HEK293 (cell line): ENCODE data around the gene FGF19.

Experiments
- CTCF ChIA-PET: fragments of 350-600 bp; formaldehyde crosslinking; extraction: SDS; loops from one replicate; lab custom pipeline; 2021; ENCODE audit warnings: antibody characterized with exemption; lab: Yijun Ruan, JAX
- POLR2A ChIA-PET: fragments of 300-600 bp; formaldehyde crosslinking; extraction: SDS; loops from one replicate; lab custom pipeline; 2020; ENCODE audit warnings: antibody characterized with exemption, inconsistent platforms; lab: Yijun Ruan, JAX
- H3K27ac ChIP-seq: fragments of 200-500 bp; sonication (Bioruptor generic); 2 replicates; pipeline ENCODE4 v1.5.1; 2014; ENCODE audit warnings: low read depth, low read length, control low read depth, inconsistent platforms; ENCODE audit errors: extremely low read depth
- H3K36me3 ChIP-seq, 2 experiments: fragments of 200-500 bp in 1 of 2; sonication (Bioruptor generic) in 1 of 2; 1 replicate in 1 of 2; 2 replicates in 1 of 2; pipeline ENCODE4 v1.5.1; 2014 to 2017; ENCODE audit warnings: inconsistent platforms in 2 of 2, low read length in 2 of 2; ENCODE audit not compliant: control insufficient read depth in 2 of 2, insufficient read depth in 1 of 2
- H3K4me1 ChIP-seq: fragments of 200-500 bp; sonication (Bioruptor generic); 2 replicates; pipeline ENCODE4 v1.5.1; 2014; ENCODE audit warnings: mild to moderate bottlenecking, low read length, inconsistent platforms; ENCODE audit not compliant: control insufficient read depth, insufficient read depth
- H3K4me3 ChIP-seq: 2 replicates; pipeline ENCODE4 v1.5.1; 2011; ENCODE audit warnings: low read depth, mild to moderate bottlenecking, control low read depth, low read length, moderate library complexity
- H3K9me3 ChIP-seq: fragments of 200-500 bp; sonication (Bioruptor generic); 2 replicates; pipeline ENCODE4 v1.5.1; 2014; ENCODE audit warnings: low read depth, low read length, inconsistent platforms; ENCODE audit not compliant: control insufficient read depth, insufficient read depth
- CTCF ChIP-seq: fragments of 450-650 bp; formaldehyde crosslinking; IDR thresholded peaks from 2 replicates; pipeline ENCODE4 v1.5.1; 2016; ENCODE audit warnings: missing biosample characterization, missing genetic modification characterization
- EGR2 ChIP-seq: fragments of 450-650 bp; formaldehyde crosslinking; IDR thresholded peaks from 2 replicates; pipeline ENCODE4 v1.5.1; 2016; ENCODE audit warnings: low read depth, missing biosample characterization, missing genetic modification characterization
- HIC1 ChIP-seq: fragments of 450-650 bp; formaldehyde crosslinking; IDR thresholded peaks from 2 replicates; pipeline ENCODE4 v1.5.1; 2016; ENCODE audit warnings: missing biosample characterization, missing genetic modification characterization
- HOXA7 ChIP-seq: sonication (generic); formaldehyde crosslinking; IDR thresholded peaks from 2 replicates; pipeline ENCODE4 v1.8.1; 2022; ENCODE audit warnings: missing genetic modification reagents, borderline replicate concordance
- OSR2 ChIP-seq: fragments of 450-650 bp; formaldehyde crosslinking; IDR thresholded peaks from 2 replicates; pipeline ENCODE4 v1.5.1; 2016; ENCODE audit warnings: missing biosample characterization, missing genetic modification characterization
- SP7 ChIP-seq: fragments of 450-650 bp; formaldehyde crosslinking; IDR thresholded peaks from 2 replicates; pipeline ENCODE4 v1.5.1; 2016; ENCODE audit warnings: missing biosample characterization, missing genetic modification characterization
- YY1 ChIP-seq: fragments of 450-650 bp; formaldehyde crosslinking; IDR thresholded peaks from 2 replicates; pipeline ENCODE4 v1.5.1; 2018; ENCODE audit warnings: missing biosample characterization, missing genetic modification characterization
- YY2 ChIP-seq: fragments of 450-650 bp; formaldehyde crosslinking; IDR thresholded peaks from 2 replicates; pipeline ENCODE4 v1.5.1; 2016; ENCODE audit warnings: missing biosample characterization, missing genetic modification characterization
- ZBTB20 ChIP-seq: fragments of 450-650 bp; formaldehyde crosslinking; IDR thresholded peaks from 2 replicates; pipeline ENCODE4 v1.5.1; 2016; ENCODE audit warnings: missing biosample characterization, missing genetic modification characterization
- ZNF148 ChIP-seq: fragments of 450-650 bp; formaldehyde crosslinking; IDR thresholded peaks from 2 replicates; pipeline ENCODE4 v1.5.0; 2017; ENCODE audit warnings: missing biosample characterization, missing genetic modification characterization, borderline replicate concordance
- ZNF169 ChIP-seq: fragments of 450-650 bp; formaldehyde crosslinking; IDR thresholded peaks from 2 replicates; pipeline ENCODE4 v1.5.1; 2016; ENCODE audit warnings: missing biosample characterization, missing genetic modification characterization
- ZNF184 ChIP-seq: fragments of 450-650 bp; IDR thresholded peaks from 2 replicates; pipeline ENCODE4 v1.5.1; 2018; ENCODE audit warnings: missing biosample characterization, mild to moderate bottlenecking, missing genetic modification characterization
- ZNF223 ChIP-seq: fragments of 450-650 bp; formaldehyde crosslinking; IDR thresholded peaks from 2 replicates; pipeline ENCODE4 v1.5.1; 2016; ENCODE audit warnings: missing biosample characterization, missing genetic modification characterization
- ZNF248 ChIP-seq: fragments of 450-650 bp; formaldehyde crosslinking; IDR thresholded peaks from 2 replicates; pipeline ENCODE4 v1.5.1; 2017; ENCODE audit warnings: missing biosample characterization, missing genetic modification characterization
- ZNF366 ChIP-seq: fragments of 450-650 bp; formaldehyde crosslinking; conservative IDR thresholded peaks from 2 replicates; pipeline ENCODE4 v1.5.1; 2016; ENCODE audit warnings: missing biosample characterization, missing genetic modification characterization
- ZNF37A ChIP-seq: fragments of 450-650 bp; IDR thresholded peaks from 2 replicates; pipeline ENCODE4 v1.5.1; 2018; ENCODE audit warnings: missing biosample characterization, missing genetic modification characterization
- ZNF398 ChIP-seq: fragments of 450-650 bp; formaldehyde crosslinking; IDR thresholded peaks from 2 replicates; pipeline ENCODE4 v1.5.1; 2017; ENCODE audit warnings: missing biosample characterization, missing genetic modification characterization
- ZNF404 ChIP-seq: fragments of 450-650 bp; formaldehyde crosslinking; IDR thresholded peaks from 2 replicates; pipeline ENCODE4 v1.5.1; 2017; ENCODE audit warnings: missing biosample characterization, missing genetic modification characterization
- ZNF548 ChIP-seq: fragments of 450-650 bp; formaldehyde crosslinking; IDR thresholded peaks from 2 replicates; pipeline ENCODE4 v1.5.1; 2016; ENCODE audit warnings: missing biosample characterization, missing genetic modification characterization
- ZNF555 ChIP-seq: fragments of 450-650 bp; formaldehyde crosslinking; conservative IDR thresholded peaks from 2 replicates; pipeline ENCODE4 v1.5.1; 2017; ENCODE audit warnings: missing biosample characterization, mild to moderate bottlenecking, missing genetic modification characterization, inconsistent platforms
- ZNF645 ChIP-seq: fragments of 450-650 bp; formaldehyde crosslinking; IDR thresholded peaks from 2 replicates; pipeline ENCODE4; 2016; ENCODE audit warnings: missing biosample characterization, missing genetic modification characterization
- ZNF843 ChIP-seq: fragments of 450-650 bp; formaldehyde crosslinking; IDR thresholded peaks from 2 replicates; pipeline ENCODE4 v1.5.1; 2016; ENCODE audit warnings: missing biosample characterization, missing genetic modification characterization
- ZSCAN16 ChIP-seq: fragments of 450-650 bp; formaldehyde crosslinking; IDR thresholded peaks from 2 replicates; pipeline ENCODE4 v1.5.1; 2016; ENCODE audit warnings: missing biosample characterization, missing genetic modification characterization

Gene FGF19

GRCh38 chr11:69745201-69745600, 41.4 kb upstream of the FGF19 start (continued):
- TF ChIP-seq ZNF398 (tag by site-specific recombination), result no peak
- no peak for TF ChIP-seq HIC1 (tag by site-specific recombination)
- TF ChIP-seq ZNF555 (tag by site-specific recombination), result no peak
- TF ChIP-seq ZNF169 (tag by site-specific recombination), result no peak
- no peak for TF ChIP-seq ZNF548 (tag by site-specific recombination)
- TF ChIP-seq ZNF404 (tag by site-specific recombination), result no peak
- TF ChIP-seq ZNF366 (tag by site-specific recombination), result no peak
- TF ChIP-seq, all 188 proteins: peak for 0

GRCh38 chr11:69744435-69744834, 40.6 kb upstream of the FGF19 start:
- H3K4me1 ChIP-seq, result no peaks in the 10 kb centered on the region
- ChIA-PET CTCF (no interaction called here), POLR2A (interaction anchor here (0.7 kb wide), 1 partner anchor 12 kb away, joined by 5 read pairs; no protein-coding TSS in a partner anchor)
- no peaks in the 10 kb centered on the region for H3K36me3 ChIP-seq
- TF ChIP-seq ZNF37A (no peak), ZNF843 (tag by site-specific recombination) (no peak), YY2 (no peak), EGR2 (tag by site-specific recombination) (no peak), CTCF (tag by site-specific recombination) (no peak), SP7 (no peak), ZNF248 (tag by site-specific recombination) (no peak), ZNF148 (tag by site-specific recombination) (no peak), ZNF645 (no peak), ZNF184 (tag by site-specific recombination) (no peak), ZNF223 (tag by site-specific recombination) (no peak), ZSCAN16 (tag by site-specific recombination) (no peak), HOXA7 (CRISPR knock-in tag) (no peak), YY1 (no peak), OSR2 (tag by site-specific recombination) (no peak), ZBTB20 (tag by site-specific recombination) (no peak)
- H3K9me3 ChIP-seq, result no peaks in the 10 kb centered on the region
- no peak overlapping the region for H3K27ac ChIP-seq
- H3K4me3 ChIP-seq, result no peak overlapping the region
